Loucy (cell line): ENCODE measurements around the gene RET.

Source experiments
- EZH2phosphoT487 ChIP-seq: fragments of 200-600 bp; IDR thresholded peaks from 2 replicates; pipeline ENCODE4 v1.6.1; 2018; ENCODE audit warnings: antibody characterized with exemption, mild to moderate bottlenecking, moderate library complexity, borderline replicate concordance
- TF ChIP-seq, protein P1 (sequence below): fragments of 200-600 bp; sonication (generic); conservative IDR thresholded peaks from 2 replicates; pipeline ENCODE4 v1.5.1; 2014; ENCODE audit warnings: mild to moderate bottlenecking, antibody characterized with exemption, low read length

DNA sequence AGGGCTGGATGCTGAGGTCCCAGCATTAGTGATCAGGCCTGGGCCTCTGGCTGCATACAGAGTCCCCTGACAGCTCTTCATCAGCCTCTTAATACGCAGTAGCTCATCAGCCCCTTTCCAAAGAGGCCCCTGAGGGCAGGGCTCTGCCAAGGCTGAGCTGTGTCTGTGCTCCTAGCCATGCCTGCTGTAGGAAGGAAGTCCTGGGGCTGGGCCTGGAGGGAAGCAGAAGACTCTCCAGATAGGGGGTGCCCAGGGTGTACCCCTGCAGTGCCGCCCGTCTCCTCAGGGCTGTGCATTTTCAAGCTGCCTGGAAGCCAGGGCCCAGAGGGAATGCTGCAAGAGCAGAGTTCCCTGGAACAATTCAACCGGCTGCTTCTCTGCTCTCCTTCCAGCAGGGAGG, 7.3 kb upstream of the RET start:
- TF ChIP-seq, protein P1, sequence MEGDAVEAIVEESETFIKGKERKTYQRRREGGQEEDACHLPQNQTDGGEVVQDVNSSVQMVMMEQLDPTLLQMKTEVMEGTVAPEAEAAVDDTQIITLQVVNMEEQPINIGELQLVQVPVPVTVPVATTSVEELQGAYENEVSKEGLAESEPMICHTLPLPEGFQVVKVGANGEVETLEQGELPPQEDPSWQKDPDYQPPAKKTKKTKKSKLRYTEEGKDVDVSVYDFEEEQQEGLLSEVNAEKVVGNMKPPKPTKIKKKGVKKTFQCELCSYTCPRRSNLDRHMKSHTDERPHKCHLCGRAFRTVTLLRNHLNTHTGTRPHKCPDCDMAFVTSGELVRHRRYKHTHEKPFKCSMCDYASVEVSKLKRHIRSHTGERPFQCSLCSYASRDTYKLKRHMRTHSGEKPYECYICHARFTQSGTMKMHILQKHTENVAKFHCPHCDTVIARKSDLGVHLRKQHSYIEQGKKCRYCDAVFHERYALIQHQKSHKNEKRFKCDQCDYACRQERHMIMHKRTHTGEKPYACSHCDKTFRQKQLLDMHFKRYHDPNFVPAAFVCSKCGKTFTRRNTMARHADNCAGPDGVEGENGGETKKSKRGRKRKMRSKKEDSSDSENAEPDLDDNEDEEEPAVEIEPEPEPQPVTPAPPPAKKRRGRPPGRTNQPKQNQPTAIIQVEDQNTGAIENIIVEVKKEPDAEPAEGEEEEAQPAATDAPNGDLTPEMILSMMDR: no peak
- TF ChIP-seq EZH2phosphoT487: no peak
